AG09319 (cell line): Measurements from ENCODE around the gene MPPED2.

Experiments used
- DNase-seq: peaks from one replicate; pipeline ENCODE4 v3.0.0-alpha.2; 2010; ENCODE audit warnings: low read depth; ENCODE audit errors: extremely low read depth
- TF ChIP-seq, protein P1 (sequence below): IDR thresholded peaks from 2 replicates; pipeline ENCODE4 v1.5.1; 2011; ENCODE audit warnings: low read depth, mild to moderate bottlenecking, inconsistent platforms, low read length, moderate library complexity

Gene MPPED2

DNA sequence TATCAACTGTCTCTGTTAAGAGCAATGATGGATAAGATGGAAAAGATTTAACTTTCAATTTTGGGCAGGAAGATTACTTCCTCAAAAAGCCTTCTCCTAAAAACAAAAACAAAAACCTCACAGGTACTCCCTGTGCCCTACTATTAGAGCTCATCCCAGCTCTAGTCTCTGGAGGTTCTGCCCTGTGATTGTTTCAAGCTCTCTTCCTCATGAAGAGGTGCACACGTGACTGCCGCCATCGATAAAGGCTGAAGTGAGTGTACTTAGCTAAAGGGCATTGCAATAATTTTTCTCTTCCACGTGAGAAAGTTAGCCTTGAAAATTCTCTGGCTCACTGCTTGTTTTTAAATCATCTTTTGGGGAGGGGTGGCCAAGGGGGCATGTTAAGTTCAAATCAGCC, 36.6 kb downstream of the MPPED2 start:
- DNase-seq = no peak
- TF ChIP-seq, protein P1, sequence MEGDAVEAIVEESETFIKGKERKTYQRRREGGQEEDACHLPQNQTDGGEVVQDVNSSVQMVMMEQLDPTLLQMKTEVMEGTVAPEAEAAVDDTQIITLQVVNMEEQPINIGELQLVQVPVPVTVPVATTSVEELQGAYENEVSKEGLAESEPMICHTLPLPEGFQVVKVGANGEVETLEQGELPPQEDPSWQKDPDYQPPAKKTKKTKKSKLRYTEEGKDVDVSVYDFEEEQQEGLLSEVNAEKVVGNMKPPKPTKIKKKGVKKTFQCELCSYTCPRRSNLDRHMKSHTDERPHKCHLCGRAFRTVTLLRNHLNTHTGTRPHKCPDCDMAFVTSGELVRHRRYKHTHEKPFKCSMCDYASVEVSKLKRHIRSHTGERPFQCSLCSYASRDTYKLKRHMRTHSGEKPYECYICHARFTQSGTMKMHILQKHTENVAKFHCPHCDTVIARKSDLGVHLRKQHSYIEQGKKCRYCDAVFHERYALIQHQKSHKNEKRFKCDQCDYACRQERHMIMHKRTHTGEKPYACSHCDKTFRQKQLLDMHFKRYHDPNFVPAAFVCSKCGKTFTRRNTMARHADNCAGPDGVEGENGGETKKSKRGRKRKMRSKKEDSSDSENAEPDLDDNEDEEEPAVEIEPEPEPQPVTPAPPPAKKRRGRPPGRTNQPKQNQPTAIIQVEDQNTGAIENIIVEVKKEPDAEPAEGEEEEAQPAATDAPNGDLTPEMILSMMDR = no peak

DNA sequence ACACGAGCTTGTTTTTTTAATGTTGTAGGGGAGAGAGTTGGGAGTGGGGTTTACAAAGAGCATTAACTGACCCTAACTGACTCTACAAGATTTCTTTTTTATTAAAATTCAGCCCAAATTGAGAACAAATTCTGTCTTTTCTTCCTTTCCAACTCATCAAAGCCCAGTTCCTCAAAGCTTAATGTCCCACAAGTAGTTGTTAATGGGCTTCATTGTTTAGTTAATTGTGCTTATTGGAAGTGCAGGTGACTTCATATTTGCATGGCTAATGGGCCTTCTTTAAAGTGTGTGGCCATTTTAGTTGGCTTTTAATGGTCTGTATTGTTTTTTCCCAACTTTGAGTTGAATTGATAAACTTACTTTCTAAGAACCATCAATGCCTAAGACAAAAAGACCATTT, 39.8 kb downstream of the MPPED2 start:
- DNase-seq = no peak
- TF ChIP-seq, protein P1 = no peak

DNA sequence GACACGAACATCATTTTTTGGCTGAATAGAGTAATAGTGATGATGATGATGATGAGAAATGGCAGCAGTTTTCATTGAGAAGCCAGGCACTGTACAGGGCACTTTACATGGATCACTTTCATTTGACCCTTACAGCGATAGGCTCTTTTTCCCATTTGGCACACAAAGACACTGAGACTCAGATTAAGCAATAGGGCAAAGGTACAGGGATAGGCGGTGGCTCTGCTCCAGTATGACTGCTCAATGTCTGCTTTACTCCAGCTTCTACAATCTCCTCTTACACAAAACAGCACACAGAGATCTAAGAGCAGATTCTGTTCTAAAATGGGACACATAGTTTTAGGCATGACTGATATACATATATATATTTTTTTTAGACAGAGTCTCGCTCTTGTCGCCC, 40.6 kb downstream of the MPPED2 start:
- no peak for DNase-seq

DNA sequence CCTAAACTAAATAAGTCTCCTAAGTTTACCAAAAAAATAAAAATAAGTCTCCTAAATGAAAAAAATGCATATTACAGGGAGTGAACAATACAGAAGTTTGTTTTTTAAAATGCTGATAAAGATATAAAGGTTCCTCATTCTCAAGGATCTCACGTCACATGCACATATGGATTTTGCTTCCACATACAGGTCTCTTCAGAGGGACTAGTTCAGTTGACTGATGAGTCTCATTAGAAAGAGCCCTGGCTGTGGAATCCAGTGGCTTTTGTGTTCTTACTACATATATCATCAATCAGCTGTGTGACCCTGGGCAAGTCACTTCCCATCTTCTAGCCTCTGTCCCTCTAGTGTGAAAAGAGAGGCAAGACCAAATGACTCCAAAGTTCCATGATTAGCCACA, 43.1 kb downstream of the MPPED2 start:
- TF ChIP-seq, protein P1 = no peak

More for the DNA sequence above, 40.6 kb downstream of the MPPED2 start:
- TF ChIP-seq, protein P1 = no peak

DNA sequence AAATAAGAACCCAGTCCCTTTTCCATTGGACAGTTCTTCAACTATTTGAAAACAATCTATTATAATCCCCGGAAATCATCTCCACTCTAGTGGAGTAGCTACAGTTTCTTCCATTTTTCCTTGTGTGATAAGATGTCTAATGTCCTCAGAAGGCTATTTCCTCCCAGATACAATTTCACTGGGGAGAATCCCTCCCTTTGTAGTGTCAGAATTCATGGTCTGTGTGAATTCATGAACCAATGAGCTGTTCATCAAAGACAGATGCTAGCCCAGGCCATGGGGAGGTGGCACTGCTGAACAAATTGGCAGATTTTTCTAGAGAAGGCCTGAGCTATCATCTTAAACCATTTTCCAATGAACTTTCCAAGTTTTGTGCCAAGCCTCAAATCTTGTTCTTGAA, 45.4 kb downstream of the MPPED2 start:
- DNase-seq = no peak
- TF ChIP-seq, protein P1 = no peak

More for the DNA sequence above, 43.1 kb downstream of the MPPED2 start:
- no peak for DNase-seq

DNA sequence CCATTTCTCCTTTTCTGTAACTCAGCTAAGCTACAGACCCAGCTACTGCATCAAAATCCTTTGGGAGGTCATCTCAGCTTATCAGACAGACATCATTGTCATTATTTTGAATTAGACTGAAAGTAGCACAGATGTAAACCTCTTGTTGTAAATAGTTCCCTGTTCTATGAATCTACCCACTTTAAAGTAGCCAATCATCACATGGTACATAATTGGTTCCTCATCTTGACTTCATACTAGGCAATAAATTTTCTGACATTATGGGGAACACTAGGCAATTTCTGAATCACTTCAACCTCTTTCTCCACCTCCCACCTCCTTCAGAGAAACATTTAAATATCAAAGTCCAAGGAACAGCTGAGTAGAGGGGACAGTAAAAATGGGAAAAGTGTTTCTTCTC, 47.9 kb downstream of the MPPED2 start:
- TF ChIP-seq, protein P1 = no peak

DNA sequence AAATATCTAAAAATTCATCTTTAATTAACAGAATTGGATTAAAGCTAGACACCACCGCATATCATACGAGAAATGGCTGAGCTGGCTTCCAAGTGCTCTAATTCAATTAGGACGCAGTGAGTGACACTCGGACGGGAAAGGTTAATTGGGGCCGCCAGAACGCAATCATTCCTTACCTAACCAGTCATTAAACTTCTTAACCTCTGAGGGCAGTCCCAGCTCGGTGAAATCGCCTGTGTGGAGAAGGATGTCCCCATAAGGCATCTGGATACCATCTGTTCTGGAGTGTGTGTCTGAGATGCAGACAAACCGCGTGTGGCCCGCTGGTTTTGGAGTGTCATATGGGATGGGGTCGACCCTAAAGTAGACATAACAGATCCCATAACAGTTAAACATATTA, 50.3 kb downstream of the MPPED2 start:
- no peak for DNase-seq
- TF ChIP-seq, protein P1 = no peak

More for the DNA sequence above, 47.9 kb downstream of the MPPED2 start:
- no peak for DNase-seq
